NCI-H1105 (cell line): Measurements from ENCODE around the gene TRIM37.

ENCODE experiments used
- DNase-seq: peaks from one replicate; lab custom pipeline; 2025; lab: John Stamatoyannopoulos, UW

TRIM37 gene

GRCh38 chr17:58932956-58933355 lies 173.7 kb downstream of the TRIM37 start:
- DNase-seq, result no peak
